H1 (cell line): ENCODE measurements around the gene ADARB2. TPM values are rescaled to one million over a fixed set of nuclear protein-coding genes. Genes with fewer than 3 reads are reported as not detected.

ENCODE experiments used
- CTCF ChIA-PET: fragments of 300-600 bp; sonication (Branson Sonifier 250); formaldehyde crosslinking; loops from one replicate; lab custom pipeline; 2021; ENCODE audit not compliant: partially characterized antibody; lab: Charles Lee
- POLR2A ChIA-PET: fragments of 300-600 bp; sonication (Branson Sonifier 250); formaldehyde crosslinking; loops from one replicate; lab custom pipeline; 2021; ENCODE audit warnings: inconsistent platforms; ENCODE audit not compliant: partially characterized antibody; lab: Charles Lee
- DNase-seq, 2 experiments: peaks; one replicate each; pipeline versions ENCODE4 v3.0.0 to v3.0.0-alpha.2; 2010 to 2022; ENCODE audit warnings: low spot score in 2 of 2, low read depth in 1 of 2, mixed read lengths in 1 of 2
- FAIRE-seq: peaks from 2 replicates; lab custom pipeline; 2011; peaks lifted over from hg19 to GRCh38; lab: Jason Lieb, UNC
- H2AFZ ChIP-seq: 2 replicates; pipeline ENCODE4 v1.8.1; 2012; ENCODE audit warnings: low read length, inconsistent platforms
- H2AK5ac ChIP-seq: 2 replicates; pipeline ENCODE4 v1.6.1; 2013; ENCODE audit warnings: low read depth, low read length
- H2BK120ac ChIP-seq: replicated peaks from 2 replicates; pipeline ENCODE3; 2013; ENCODE audit warnings: low read depth, low read length, inconsistent platforms
- H2BK12ac ChIP-seq: 2 replicates; pipeline ENCODE4 v1.6.1; 2013; ENCODE audit warnings: low read depth, low read length
- H2BK15ac ChIP-seq: 2 replicates; pipeline ENCODE4 v1.6.1; 2013; ENCODE audit warnings: low read length
- H2BK20ac ChIP-seq: 2 replicates; pipeline ENCODE4 v1.6.1; 2013; ENCODE audit warnings: low read length
- H2BK5ac ChIP-seq: 2 replicates; pipeline ENCODE4 v1.6.1; 2013; ENCODE audit warnings: low read depth, low read length
- H3K14ac ChIP-seq: 2 replicates; pipeline ENCODE4 v1.6.1; 2013; ENCODE audit warnings: inconsistent platforms; ENCODE audit not compliant: insufficient read length
- H3K18ac ChIP-seq: 2 replicates; pipeline ENCODE4 v1.6.1; 2013; ENCODE audit warnings: low read length; ENCODE audit errors: extremely low read depth
- H3K23ac ChIP-seq: 2 replicates; pipeline ENCODE4 v1.6.1; 2013; ENCODE audit warnings: inconsistent platforms; ENCODE audit not compliant: insufficient read length
- H3K23me2 ChIP-seq: 2 replicates; pipeline ENCODE4 v1.6.1; 2013; ENCODE audit warnings: low read depth, low read length
- H3K27ac ChIP-seq: 2 replicates; pipeline ENCODE4 v1.6.1; 2011; ENCODE audit warnings: low read depth, low read length, inconsistent platforms
- H3K27me3 ChIP-seq, 4 experiments: replicated peaks in 1 of 4; 1 replicate in 1 of 4; 2 replicates in 3 of 4; pipeline versions ENCODE4 v1.6.1 to v1.8.1; 2011 to 2013; ENCODE audit warnings: low read length in 3 of 4, mild to moderate bottlenecking in 3 of 4, inconsistent platforms in 2 of 4, mixed read lengths in 2 of 4, moderate library complexity in 1 of 4; ENCODE audit not compliant: control insufficient read depth in 3 of 4, insufficient read depth in 3 of 4; ENCODE audit errors: extremely low read depth in 1 of 4
- H3K36me3 ChIP-seq, 4 experiments: 2 replicates each; pipeline versions ENCODE4 v1.6.1 to v1.8.1; 2011 to 2013; ENCODE audit warnings: mild to moderate bottlenecking in 4 of 4, low read length in 3 of 4, moderate library complexity in 2 of 4, control low read depth in 1 of 4, inconsistent platforms in 1 of 4; ENCODE audit not compliant: insufficient read depth in 4 of 4, control insufficient read depth in 2 of 4
- H3K4ac ChIP-seq: replicated peaks from 2 replicates; pipeline ENCODE3; 2013; ENCODE audit warnings: low read length, low read depth, mixed read lengths, inconsistent platforms; ENCODE audit not compliant: insufficient read length
- H3K4me1 ChIP-seq, 4 experiments: replicated peaks in 1 of 4; 1 replicate in 1 of 4; 2 replicates in 3 of 4; pipeline versions ENCODE4 v1.6.1 to v1.8.1; 2011 to 2013; ENCODE audit warnings: low read length in 3 of 4, inconsistent platforms in 2 of 4, mixed read lengths in 1 of 4; ENCODE audit not compliant: insufficient read depth in 4 of 4, control insufficient read depth in 3 of 4
- H3K4me2 ChIP-seq, 2 experiments: 2 replicates each; pipeline versions ENCODE4 v1.6.1 to v1.8.1; 2011 to 2013; ENCODE audit warnings: low read depth in 2 of 2, low read length in 2 of 2, control low read depth in 1 of 2, inconsistent platforms in 1 of 2, mild to moderate bottlenecking in 1 of 2; ENCODE audit not compliant: insufficient read depth in 1 of 2
- H3K4me3 ChIP-seq, 4 experiments: fragments of 200-600, 300-600 bp in 1 of 4; sonication (generic), shearing (Covaris generic), sonication (Bioruptor Twin) in 1 of 4; 2 replicates each; pipeline versions ENCODE4 v1.5.1 to v1.8.1; 2011 to 2016; ENCODE audit warnings: low read length in 4 of 4, low read depth in 3 of 4, control low read depth in 2 of 4, inconsistent platforms in 2 of 4, mild to moderate bottlenecking in 2 of 4, mixed read lengths in 1 of 4, moderate library complexity in 1 of 4; ENCODE audit not compliant: insufficient read depth in 2 of 4; ENCODE audit errors: extremely low read depth in 1 of 4
- H3K56ac ChIP-seq: replicated peaks from 2 replicates; pipeline ENCODE3; 2013; ENCODE audit warnings: low read depth, mild to moderate bottlenecking, mixed read lengths, low read length, inconsistent platforms; ENCODE audit not compliant: insufficient read length
- H3K79me1 ChIP-seq: 2 replicates; pipeline ENCODE4 v1.6.1; 2013; ENCODE audit warnings: low read depth, low read length, control low read depth
- H3K79me2 ChIP-seq, 2 experiments: 2 replicates each; pipeline versions ENCODE4 v1.6.1 to v1.8.1; 2012 to 2013; ENCODE audit warnings: low read length in 2 of 2, mild to moderate bottlenecking in 2 of 2, inconsistent platforms in 1 of 2; ENCODE audit not compliant: insufficient read depth in 2 of 2, control insufficient read depth in 1 of 2
- H3K9ac ChIP-seq, 4 experiments: replicated peaks in 1 of 4; 1 replicate in 1 of 4; 2 replicates in 3 of 4; pipeline versions ENCODE4 v1.6.1 to v1.8.1; 2011 to 2013; ENCODE audit warnings: low read depth in 3 of 4, low read length in 3 of 4, control low read depth in 2 of 4, mild to moderate bottlenecking in 2 of 4, moderate library complexity in 2 of 4, inconsistent platforms in 1 of 4; ENCODE audit errors: extremely low read depth in 1 of 4
- H3K9me3 ChIP-seq, 2 experiments: 2 replicates each; pipeline versions ENCODE4 v1.6.1 to v1.8.1; 2012 to 2013; ENCODE audit warnings: mild to moderate bottlenecking in 2 of 2, moderate library complexity in 2 of 2, control low read depth in 1 of 2, inconsistent platforms in 1 of 2, low read depth in 1 of 2, low read length in 1 of 2, mixed read lengths in 1 of 2; ENCODE audit not compliant: insufficient read depth in 2 of 2
- H4K20me1 ChIP-seq, 2 experiments: replicated peaks in 1 of 2; 2 replicates each; pipeline versions ENCODE3 to v1.8.1; 2011 to 2013; ENCODE audit warnings: inconsistent platforms in 2 of 2, low read length in 2 of 2, mild to moderate bottlenecking in 1 of 2; ENCODE audit not compliant: insufficient read depth in 2 of 2, control insufficient read depth in 1 of 2
- H4K5ac ChIP-seq: 2 replicates; pipeline ENCODE4 v1.6.1; 2013; ENCODE audit warnings: low read length, low read depth, mixed read lengths, inconsistent platforms; ENCODE audit not compliant: insufficient read length
- H4K8ac ChIP-seq: 2 replicates; pipeline ENCODE4 v1.8.0; 2013; ENCODE audit warnings: mild to moderate bottlenecking, moderate library complexity, low read length, inconsistent platforms; ENCODE audit not compliant: insufficient read depth; ENCODE audit errors: extremely low read depth
- H4K91ac ChIP-seq: replicated peaks from 2 replicates; pipeline ENCODE3; 2013; ENCODE audit warnings: low read length, mixed read lengths, inconsistent platforms; ENCODE audit not compliant: insufficient read length
- BACH1 ChIP-seq: IDR thresholded peaks from 2 replicates; pipeline ENCODE4 v1.6.1; 2012; ENCODE audit warnings: low read length, improper control_type of control experiment
- RBBP5 ChIP-seq: IDR thresholded peaks from 2 replicates; pipeline ENCODE4 v1.7.1; 2012; ENCODE audit warnings: low read depth, mild to moderate bottlenecking, inconsistent platforms, low read length, moderate library complexity, borderline replicate concordance
- SP1 ChIP-seq: IDR thresholded peaks from 2 replicates; pipeline ENCODE4 v1.6.1; 2011; ENCODE audit warnings: low read depth, low read length
- SP2 ChIP-seq: IDR thresholded peaks from 2 replicates; pipeline ENCODE4 v1.6.1; 2012; ENCODE audit warnings: mild to moderate bottlenecking, low read length, inconsistent platforms
- SP4 ChIP-seq: IDR thresholded peaks from 2 replicates; pipeline ENCODE4 v1.6.1; 2012; ENCODE audit warnings: low read length, inconsistent platforms
- SRF ChIP-seq: IDR thresholded peaks from 2 replicates; pipeline ENCODE4 v1.6.1; 2011; ENCODE audit warnings: mild to moderate bottlenecking, low read depth, low read length, moderate library complexity
- TBP ChIP-seq: IDR thresholded peaks from 2 replicates; pipeline ENCODE4 v1.6.1; 2011; ENCODE audit warnings: low read depth, low read length, improper control_type of control experiment
- WGBS, 2 experiments: shearing (Covaris generic) in 1 of 2; methylation state at CpG; one replicate each; pipeline versions ENCODE4 v1.1.6 to v1.1.7; 2013 to 2015; ENCODE audit warnings: low lambda C conversion rate in 2 of 2, mixed read lengths in 2 of 2, inconsistent platforms in 1 of 2, low coverage in 1 of 2, missing lambda C conversion rate in 1 of 2; ENCODE audit not compliant: insufficient replicate concordance in 2 of 2, insufficient coverage in 1 of 2, insufficient read length in 1 of 2; ENCODE audit errors: extremely low coverage in 1 of 2, missing lambda C conversion rate in 1 of 2; 5-methylcytosine and 5-hydroxymethylcytosine counted together
- polyA plus RNA-seq, 7 experiments: library from polyadenylated mRNA; depleted of rRNA in 3 of 7; stranded (reverse) in 5 of 7; unstranded in 2 of 7; fragments of >200 nt in 5 of 7; fragments of 200-250 nt in 2 of 7; gene quantifications; 1 replicate in 5 of 7; 2 replicates in 1 of 7; 4 replicates in 1 of 7; pipeline versions ENCODE4 v1.2.1 to v1.2.3, GENCODE V29; 2011 to 2013; ENCODE audit warnings: missing spikeins in 2 of 7, mixed read lengths in 2 of 7
- total RNA-seq: library from RNA; stranded (reverse); fragmentation: NEBNext Ultra II Directional; extraction: Animal tissue kit (Norgen Biotek cat#: 25700); gene quantifications from 2 replicates; pipeline ENCODE4 v1.2.1, GENCODE V29; 2021
- TF ChIP-seq, protein P1 (sequence below): IDR thresholded peaks from 2 replicates; pipeline ENCODE4 v1.6.1; 2012; ENCODE audit warnings: inconsistent platforms
- TF ChIP-seq, protein P2 (sequence below), 3 experiments: IDR thresholded peaks; 1 replicate in 2 of 3; 2 replicates in 1 of 3; pipeline versions ENCODE4 v1.5.1 to v1.6.1; 2011; ENCODE audit warnings: low read length in 3 of 3, mild to moderate bottlenecking in 3 of 3, inconsistent platforms in 2 of 3, low read depth in 1 of 3, moderate library complexity in 1 of 3; ENCODE audit not compliant: insufficient read depth in 1 of 3; ENCODE audit errors: control extremely low read depth in 1 of 3

Gene ADARB2
- total and polyA plus RNA-seq, 2 of the 8 experiments (the other 6 are each of a cell fraction or from before 2014, with no cell fraction given), result 2.2 to 2.8 TPM

DNA sequence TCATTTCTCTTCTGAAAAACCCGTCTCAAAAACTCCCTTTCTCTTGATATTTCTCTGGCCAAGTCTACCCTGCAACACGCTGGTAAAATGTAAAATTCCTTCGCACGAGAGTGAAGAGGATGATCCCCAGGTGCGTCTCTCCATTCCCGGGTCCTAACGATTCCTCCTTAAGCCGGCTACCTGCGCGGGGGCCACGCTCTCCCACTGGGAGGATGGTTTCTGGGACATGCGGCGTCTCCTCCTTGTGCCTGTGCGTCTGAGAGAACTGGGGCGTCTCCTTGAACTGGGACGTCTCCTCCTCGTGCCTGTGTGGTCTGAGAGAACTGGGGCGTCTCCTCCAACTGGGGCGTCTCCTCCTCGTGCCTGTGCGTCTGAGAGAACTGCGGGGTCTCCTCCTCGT lies 531.2 kb downstream of the ADARB2 start:
- H2BK120ac ChIP-seq, result no peak overlapping the region
- H3K79me1 ChIP-seq, result no peaks in the 10 kb centered on the region
- H2BK20ac ChIP-seq, result no peak overlapping the region
- no peak overlapping the region for H3K14ac ChIP-seq
- ChIA-PET CTCF (no interaction called here), POLR2A (no interaction called here)
- H2AFZ ChIP-seq, result no peak overlapping the region
- H2BK12ac ChIP-seq, result no peak overlapping the region
- no peaks in the 10 kb centered on the region for H3K27me3 ChIP-seq
- H4K91ac ChIP-seq, result no peak overlapping the region
- FAIRE-seq (no peak), DNase-seq (no peak)
- H4K5ac ChIP-seq, result no peak overlapping the region
- no peaks in the 10 kb centered on the region for H3K9me3 ChIP-seq
- H3K4me2 ChIP-seq, result no peak overlapping the region
- H3K9ac ChIP-seq, result no peak overlapping the region
- H3K4ac ChIP-seq, result no peak overlapping the region
- no peak overlapping the region for H3K23ac ChIP-seq
- H3K4me1 ChIP-seq, result no peaks in the 10 kb centered on the region; a peak in 1 of 7 replicates
- H2BK15ac ChIP-seq, result no peak overlapping the region
- no peak overlapping the region for H3K18ac ChIP-seq
- H3K23me2 ChIP-seq, result peaks cover 3% of the 10 kb centered on the region; the same call in 1 of the 2 replicates
- no peak for TF ChIP-seq SP4
- TF ChIP-seq, protein P1, sequence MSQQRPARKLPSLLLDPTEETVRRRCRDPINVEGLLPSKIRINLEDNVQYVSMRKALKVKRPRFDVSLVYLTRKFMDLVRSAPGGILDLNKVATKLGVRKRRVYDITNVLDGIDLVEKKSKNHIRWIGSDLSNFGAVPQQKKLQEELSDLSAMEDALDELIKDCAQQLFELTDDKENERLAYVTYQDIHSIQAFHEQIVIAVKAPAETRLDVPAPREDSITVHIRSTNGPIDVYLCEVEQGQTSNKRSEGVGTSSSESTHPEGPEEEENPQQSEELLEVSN, result no peak
- no peak for TF ChIP-seq TBP
- TF ChIP-seq SRF, result no peak
- no peak for TF ChIP-seq RBBP5
- no peak for TF ChIP-seq SP1
- TF ChIP-seq SP2, result no peak
- TF ChIP-seq, protein P2, sequence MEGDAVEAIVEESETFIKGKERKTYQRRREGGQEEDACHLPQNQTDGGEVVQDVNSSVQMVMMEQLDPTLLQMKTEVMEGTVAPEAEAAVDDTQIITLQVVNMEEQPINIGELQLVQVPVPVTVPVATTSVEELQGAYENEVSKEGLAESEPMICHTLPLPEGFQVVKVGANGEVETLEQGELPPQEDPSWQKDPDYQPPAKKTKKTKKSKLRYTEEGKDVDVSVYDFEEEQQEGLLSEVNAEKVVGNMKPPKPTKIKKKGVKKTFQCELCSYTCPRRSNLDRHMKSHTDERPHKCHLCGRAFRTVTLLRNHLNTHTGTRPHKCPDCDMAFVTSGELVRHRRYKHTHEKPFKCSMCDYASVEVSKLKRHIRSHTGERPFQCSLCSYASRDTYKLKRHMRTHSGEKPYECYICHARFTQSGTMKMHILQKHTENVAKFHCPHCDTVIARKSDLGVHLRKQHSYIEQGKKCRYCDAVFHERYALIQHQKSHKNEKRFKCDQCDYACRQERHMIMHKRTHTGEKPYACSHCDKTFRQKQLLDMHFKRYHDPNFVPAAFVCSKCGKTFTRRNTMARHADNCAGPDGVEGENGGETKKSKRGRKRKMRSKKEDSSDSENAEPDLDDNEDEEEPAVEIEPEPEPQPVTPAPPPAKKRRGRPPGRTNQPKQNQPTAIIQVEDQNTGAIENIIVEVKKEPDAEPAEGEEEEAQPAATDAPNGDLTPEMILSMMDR (IDR thresholded peaks at IDR 0.05; ENCODE audit: control extremely low read depth in 1 of 3, insufficient read depth in 1 of 3, low read depth in 1 of 3, low read length in 3 of 3), result no peak
- TF ChIP-seq BACH1, result no peak
- no peaks in the 10 kb centered on the region for H3K79me2 ChIP-seq
- 86% methylated on average over 23 of the region's 23 CpGs; no CpG with 5 or more reads in 1 of the 2 experiments for WGBS, 2 experiments
- no peak overlapping the region for H4K8ac ChIP-seq
- no peaks in the 10 kb centered on the region for H3K36me3 ChIP-seq
- no peak overlapping the region for H2AK5ac ChIP-seq
- peaks cover 0 to 3% of the 10 kb centered on the region in 2 experiments for H4K20me1 ChIP-seq
- H3K27ac ChIP-seq, result no peak overlapping the region
- no peak overlapping the region for H2BK5ac ChIP-seq
- no peak overlapping the region for H3K4me3 ChIP-seq
- no peak overlapping the region for H3K56ac ChIP-seq
